ENCODE results near the gene KLHL13.

GRCh38 chrX:118117741-118118140 is 1.1 kb upstream of the KLHL13 start:
- TF ChIP-seq, protein P1, sequence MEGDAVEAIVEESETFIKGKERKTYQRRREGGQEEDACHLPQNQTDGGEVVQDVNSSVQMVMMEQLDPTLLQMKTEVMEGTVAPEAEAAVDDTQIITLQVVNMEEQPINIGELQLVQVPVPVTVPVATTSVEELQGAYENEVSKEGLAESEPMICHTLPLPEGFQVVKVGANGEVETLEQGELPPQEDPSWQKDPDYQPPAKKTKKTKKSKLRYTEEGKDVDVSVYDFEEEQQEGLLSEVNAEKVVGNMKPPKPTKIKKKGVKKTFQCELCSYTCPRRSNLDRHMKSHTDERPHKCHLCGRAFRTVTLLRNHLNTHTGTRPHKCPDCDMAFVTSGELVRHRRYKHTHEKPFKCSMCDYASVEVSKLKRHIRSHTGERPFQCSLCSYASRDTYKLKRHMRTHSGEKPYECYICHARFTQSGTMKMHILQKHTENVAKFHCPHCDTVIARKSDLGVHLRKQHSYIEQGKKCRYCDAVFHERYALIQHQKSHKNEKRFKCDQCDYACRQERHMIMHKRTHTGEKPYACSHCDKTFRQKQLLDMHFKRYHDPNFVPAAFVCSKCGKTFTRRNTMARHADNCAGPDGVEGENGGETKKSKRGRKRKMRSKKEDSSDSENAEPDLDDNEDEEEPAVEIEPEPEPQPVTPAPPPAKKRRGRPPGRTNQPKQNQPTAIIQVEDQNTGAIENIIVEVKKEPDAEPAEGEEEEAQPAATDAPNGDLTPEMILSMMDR (IDR thresholded peaks at IDR 0.05): no peak
- TF ChIP-seq EP300 (IDR thresholded peaks at IDR 0.05): no peak

Data from gastroesophageal sphincter (tissue), 3 donors.